K562 (cell line): Measurements from ENCODE around the gene SBK3. TPM values are rescaled to one million over a fixed set of nuclear protein-coding genes. Genes with fewer than 3 reads are reported as not detected.

ENCODE experiments used
- BCOR ChIP-seq: fragments of 450-650 bp; IDR thresholded peaks from 2 replicates; pipeline ENCODE4 v1.6.1; 2016
- CBFA2T3 ChIP-seq: fragments of 450-650 bp; IDR thresholded peaks from 2 replicates; pipeline ENCODE4 v1.6.1; 2017
- CHD2 ChIP-seq: IDR thresholded peaks from 2 replicates; pipeline ENCODE4 v1.6.1; 2011; ENCODE audit warnings: low read depth, low read length
- CREM ChIP-seq: IDR thresholded peaks from 2 replicates; pipeline ENCODE4 v1.6.1; 2014; ENCODE audit warnings: antibody characterized with exemption, low read depth
- ESRRA ChIP-seq: fragments of 450-650 bp; IDR thresholded peaks from 2 replicates; pipeline ENCODE4 v1.6.1; 2014; ENCODE audit warnings: low read depth, mild to moderate bottlenecking, moderate library complexity, borderline replicate concordance
- GABPA ChIP-seq: fragments of 200-800 bp; sonication (Bioruptor generic); conservative IDR thresholded peaks from 2 replicates; pipeline ENCODE4 v1.6.1; 2016; ENCODE audit warnings: low read depth, missing genetic modification characterization, missing compliant biosample characterization
- JUND ChIP-seq, 2 experiments: IDR thresholded peaks; 2 replicates in 1 of 2; 3 replicates in 1 of 2; pipeline ENCODE4 v1.6.1; 2011; ENCODE audit warnings: borderline replicate concordance in 2 of 2, low read depth in 2 of 2, low read length in 2 of 2, improper control_type of control experiment in 1 of 2, missing biosample characterization in 1 of 2, missing genetic modification characterization in 1 of 2, missing genetic modification reagents in 1 of 2
- NFIC ChIP-seq: fragments of 450-650 bp; IDR thresholded peaks from 2 replicates; pipeline ENCODE4 v1.6.1; 2017; ENCODE audit warnings: mild to moderate bottlenecking, inconsistent platforms
- POLR2AphosphoS2 ChIP-seq: IDR thresholded peaks from 2 replicates; pipeline ENCODE4 v1.6.1; 2012; ENCODE audit warnings: low read length, improper control_type of control experiment
- RBBP5 ChIP-seq: fragments of 200-600 bp; sonication (generic); IDR thresholded peaks from 2 replicates; pipeline ENCODE4 v1.6.1; 2012; ENCODE audit warnings: borderline replicate concordance, mild to moderate bottlenecking, low read length, control low read depth, inconsistent platforms; ENCODE audit not compliant: insufficient read depth, poor library complexity, severe bottlenecking
- SAP30 ChIP-seq: fragments of 200-600 bp; sonication (generic); IDR thresholded peaks from 2 replicates; pipeline ENCODE4 v1.6.1; 2012; ENCODE audit warnings: borderline replicate concordance, low read depth, mild to moderate bottlenecking, moderate library complexity, low read length, control low read depth, inconsistent platforms; ENCODE audit not compliant: insufficient read depth, poor library complexity, severe bottlenecking
- SP1 ChIP-seq: sonication (generic); formaldehyde crosslinking; IDR thresholded peaks from 2 replicates; pipeline ENCODE4 v1.8.1; 2022; ENCODE audit warnings: mild to moderate bottlenecking, missing genetic modification reagents
- SREBF1 ChIP-seq: fragments of 150-350 bp; IDR thresholded peaks from 2 replicates; pipeline ENCODE4 v1.6.1; 2014; ENCODE audit warnings: antibody characterized with exemption, low read depth, low read length, borderline replicate concordance
- SRSF7 ChIP-seq: fragments of 200-400 bp; formaldehyde crosslinking; optimal IDR thresholded peaks from 2 replicates; pipeline ENCODE3; 2017; ENCODE audit warnings: mild to moderate bottlenecking, low read depth, low read length
- ZBED1 ChIP-seq: IDR thresholded peaks from 2 replicates; pipeline ENCODE4 v1.6.1; 2014
- ZNF143 ChIP-seq: sonication (generic); formaldehyde crosslinking; IDR thresholded peaks from 2 replicates; pipeline ENCODE4 v1.9.0; 2022; ENCODE audit warnings: mild to moderate bottlenecking, missing genetic modification reagents
- ZNF445 ChIP-seq: fragments of 250-450 bp; sonication (Bioruptor Pico); IDR thresholded peaks from 2 replicates; pipeline ENCODE4 v1.4.0; 2020; ENCODE audit warnings: low read depth, mild to moderate bottlenecking, moderate library complexity
- polyA plus RNA-seq, 8 experiments: library from polyadenylated mRNA; depleted of rRNA in 4 of 8; stranded (reverse) in 5 of 8; unstranded in 3 of 8; fragments of >200 nt; fragmentation: Nextera tagmentation in 2 of 8; fragmentation: Illumina TruSeq in 1 of 8; extraction: Ambion mirVana in 2 of 8; extraction: Trizol in 1 of 8; gene quantifications; 2 replicates each; pipeline versions ENCODE4 v1.2.1 to v1.2.3, GENCODE V29; 2011 to 2014; ENCODE audit warnings: inconsistent platforms in 1 of 8, missing spikeins in 1 of 8
- total RNA-seq, 7 experiments: library from RNA; depleted of rRNA in 6 of 7; stranded (reverse); fragments of >200 nt in 6 of 7; fragmentation: Illumina TruSeq in 2 of 7; extraction: Trizol in 2 of 7; gene quantifications; 2 replicates each; pipeline versions ENCODE4 v1.2.1 to v1.2.3, GENCODE V29; 2011 to 2021; ENCODE audit warnings: low replicate concordance in 1 of 7
- TF ChIP-seq, protein P1 (sequence below): sonication (generic); formaldehyde crosslinking; IDR thresholded peaks from 2 replicates; pipeline ENCODE4 v1.8.1; 2023; ENCODE audit warnings: mild to moderate bottlenecking, missing genetic modification reagents
- TF ChIP-seq, protein P2 (sequence below): fragments of 450-650 bp; IDR thresholded peaks from 2 replicates; pipeline ENCODE4 v1.6.1; 2016
- TF ChIP-seq, protein P3 (sequence below): fragments of 250-450 bp; sonication (Bioruptor Pico); IDR thresholded peaks from 2 replicates; pipeline ENCODE4 v1.9.0; 2021; ENCODE audit warnings: mild to moderate bottlenecking, inconsistent platforms
- TF ChIP-seq, protein P4 (sequence below): sonication (generic); formaldehyde crosslinking; IDR thresholded peaks from 2 replicates; pipeline ENCODE4 v1.8.1; 2022; ENCODE audit warnings: missing genetic modification reagents

Gene SBK3
- total and polyA plus RNA-seq, 9 of the 15 experiments (the other 6 are each of a cell fraction or from before 2014, with no cell fraction given): 0.11 to 0.43 (median 0.13) TPM; not detected in 6

DNA sequence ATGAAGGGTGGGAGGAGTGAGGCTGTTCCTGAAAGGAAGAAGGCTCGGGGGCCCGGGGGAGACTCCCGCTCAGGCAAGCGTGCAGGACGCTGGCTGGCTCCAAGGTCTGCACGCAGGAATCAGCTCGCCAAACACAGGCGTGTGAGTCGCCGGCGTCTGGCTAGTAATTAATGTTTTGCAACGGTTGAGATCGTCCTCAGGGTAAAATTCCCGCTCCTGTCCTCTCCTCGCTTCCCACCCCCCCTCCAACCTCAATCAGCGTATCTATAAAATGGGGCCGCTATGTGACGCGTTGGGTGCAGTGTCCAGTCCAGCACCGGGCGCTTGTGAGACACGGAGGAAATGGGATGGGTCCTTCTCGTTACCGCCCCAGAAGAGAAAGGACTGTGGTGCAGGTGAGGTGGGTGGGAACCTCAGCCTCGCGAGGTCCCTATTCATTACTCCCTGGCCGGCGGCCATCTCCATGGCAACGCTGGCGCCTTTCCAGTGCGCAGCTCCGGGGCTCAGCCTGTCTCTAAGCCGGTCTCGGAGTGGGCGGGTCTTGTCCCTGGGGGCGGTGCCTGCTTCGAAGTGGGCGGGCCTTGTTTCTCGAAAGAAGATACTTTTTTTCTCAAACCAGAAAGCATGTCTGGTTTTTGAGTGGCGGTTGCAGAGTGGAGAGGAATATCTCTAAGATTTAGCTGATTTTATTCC, 41.8 kb upstream of the SBK3 start (continued):
- TF ChIP-seq, protein P1, sequence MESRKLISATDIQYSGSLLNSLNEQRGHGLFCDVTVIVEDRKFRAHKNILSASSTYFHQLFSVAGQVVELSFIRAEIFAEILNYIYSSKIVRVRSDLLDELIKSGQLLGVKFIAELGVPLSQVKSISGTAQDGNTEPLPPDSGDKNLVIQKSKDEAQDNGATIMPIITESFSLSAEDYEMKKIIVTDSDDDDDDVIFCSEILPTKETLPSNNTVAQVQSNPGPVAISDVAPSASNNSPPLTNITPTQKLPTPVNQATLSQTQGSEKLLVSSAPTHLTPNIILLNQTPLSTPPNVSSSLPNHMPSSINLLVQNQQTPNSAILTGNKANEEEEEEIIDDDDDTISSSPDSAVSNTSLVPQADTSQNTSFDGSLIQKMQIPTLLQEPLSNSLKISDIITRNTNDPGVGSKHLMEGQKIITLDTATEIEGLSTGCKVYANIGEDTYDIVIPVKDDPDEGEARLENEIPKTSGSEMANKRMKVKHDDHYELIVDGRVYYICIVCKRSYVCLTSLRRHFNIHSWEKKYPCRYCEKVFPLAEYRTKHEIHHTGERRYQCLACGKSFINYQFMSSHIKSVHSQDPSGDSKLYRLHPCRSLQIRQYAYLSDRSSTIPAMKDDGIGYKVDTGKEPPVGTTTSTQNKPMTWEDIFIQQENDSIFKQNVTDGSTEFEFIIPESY (CRISPR knock-in tag): 0 out of 2 replicates have a peak, but pooled peaks have one; percentile 16
- TF ChIP-seq, protein P2, sequence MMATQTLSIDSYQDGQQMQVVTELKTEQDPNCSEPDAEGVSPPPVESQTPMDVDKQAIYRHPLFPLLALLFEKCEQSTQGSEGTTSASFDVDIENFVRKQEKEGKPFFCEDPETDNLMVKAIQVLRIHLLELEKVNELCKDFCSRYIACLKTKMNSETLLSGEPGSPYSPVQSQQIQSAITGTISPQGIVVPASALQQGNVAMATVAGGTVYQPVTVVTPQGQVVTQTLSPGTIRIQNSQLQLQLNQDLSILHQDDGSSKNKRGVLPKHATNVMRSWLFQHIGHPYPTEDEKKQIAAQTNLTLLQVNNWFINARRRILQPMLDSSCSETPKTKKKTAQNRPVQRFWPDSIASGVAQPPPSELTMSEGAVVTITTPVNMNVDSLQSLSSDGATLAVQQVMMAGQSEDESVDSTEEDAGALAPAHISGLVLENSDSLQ: peak; percentile 86
- no peak for TF ChIP-seq GABPA (tag)
- peak; percentile 13; the same call in 1 of the 2 replicates for TF ChIP-seq ESRRA
- TF ChIP-seq POLR2AphosphoS2: no peak
- peak; percentile 96 for TF ChIP-seq NFIC
- no peak for TF ChIP-seq ZNF143 (CRISPR knock-in tag)
- TF ChIP-seq CBFA2T3: no peak
- TF ChIP-seq, protein P3, sequence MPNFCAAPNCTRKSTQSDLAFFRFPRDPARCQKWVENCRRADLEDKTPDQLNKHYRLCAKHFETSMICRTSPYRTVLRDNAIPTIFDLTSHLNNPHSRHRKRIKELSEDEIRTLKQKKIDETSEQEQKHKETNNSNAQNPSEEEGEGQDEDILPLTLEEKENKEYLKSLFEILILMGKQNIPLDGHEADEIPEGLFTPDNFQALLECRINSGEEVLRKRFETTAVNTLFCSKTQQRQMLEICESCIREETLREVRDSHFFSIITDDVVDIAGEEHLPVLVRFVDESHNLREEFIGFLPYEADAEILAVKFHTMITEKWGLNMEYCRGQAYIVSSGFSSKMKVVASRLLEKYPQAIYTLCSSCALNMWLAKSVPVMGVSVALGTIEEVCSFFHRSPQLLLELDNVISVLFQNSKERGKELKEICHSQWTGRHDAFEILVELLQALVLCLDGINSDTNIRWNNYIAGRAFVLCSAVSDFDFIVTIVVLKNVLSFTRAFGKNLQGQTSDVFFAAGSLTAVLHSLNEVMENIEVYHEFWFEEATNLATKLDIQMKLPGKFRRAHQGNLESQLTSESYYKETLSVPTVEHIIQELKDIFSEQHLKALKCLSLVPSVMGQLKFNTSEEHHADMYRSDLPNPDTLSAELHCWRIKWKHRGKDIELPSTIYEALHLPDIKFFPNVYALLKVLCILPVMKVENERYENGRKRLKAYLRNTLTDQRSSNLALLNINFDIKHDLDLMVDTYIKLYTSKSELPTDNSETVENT (CRISPR knock-in tag): no peak
- peak; percentile 87 for TF ChIP-seq CHD2
- peak; percentile 6; the same call in 1 of the 2 replicates for TF ChIP-seq JUND (IDR thresholded peaks at IDR 0.05; ENCODE audit: borderline replicate concordance, low read depth, low read length)
- no peak for TF ChIP-seq JUND (tag; IDR thresholded peaks at IDR 0.05; ENCODE audit: borderline replicate concordance, low read depth, low read length)
- no peak for TF ChIP-seq RBBP5
- TF ChIP-seq SREBF1: no peak
- TF ChIP-seq ZBED1: no peak
- TF ChIP-seq ZNF445 (CRISPR knock-in tag): no peak
- TF ChIP-seq, protein P4, sequence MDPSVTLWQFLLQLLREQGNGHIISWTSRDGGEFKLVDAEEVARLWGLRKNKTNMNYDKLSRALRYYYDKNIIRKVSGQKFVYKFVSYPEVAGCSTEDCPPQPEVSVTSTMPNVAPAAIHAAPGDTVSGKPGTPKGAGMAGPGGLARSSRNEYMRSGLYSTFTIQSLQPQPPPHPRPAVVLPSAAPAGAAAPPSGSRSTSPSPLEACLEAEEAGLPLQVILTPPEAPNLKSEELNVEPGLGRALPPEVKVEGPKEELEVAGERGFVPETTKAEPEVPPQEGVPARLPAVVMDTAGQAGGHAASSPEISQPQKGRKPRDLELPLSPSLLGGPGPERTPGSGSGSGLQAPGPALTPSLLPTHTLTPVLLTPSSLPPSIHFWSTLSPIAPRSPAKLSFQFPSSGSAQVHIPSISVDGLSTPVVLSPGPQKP (CRISPR knock-in tag): no peak
- TF ChIP-seq BCOR: peak; percentile 28; the same call in 1 of the 2 replicates
- TF ChIP-seq SAP30: no peak
- peak; percentile 75; the same call in 1 of the 2 replicates for TF ChIP-seq SP1
- TF ChIP-seq CREM: peak; percentile 53; the same call in 1 of the 2 replicates
- TF ChIP-seq SRSF7: no peak
